ENCODE results near the gene ZNF710.

Gene ZNF710

DNA sequence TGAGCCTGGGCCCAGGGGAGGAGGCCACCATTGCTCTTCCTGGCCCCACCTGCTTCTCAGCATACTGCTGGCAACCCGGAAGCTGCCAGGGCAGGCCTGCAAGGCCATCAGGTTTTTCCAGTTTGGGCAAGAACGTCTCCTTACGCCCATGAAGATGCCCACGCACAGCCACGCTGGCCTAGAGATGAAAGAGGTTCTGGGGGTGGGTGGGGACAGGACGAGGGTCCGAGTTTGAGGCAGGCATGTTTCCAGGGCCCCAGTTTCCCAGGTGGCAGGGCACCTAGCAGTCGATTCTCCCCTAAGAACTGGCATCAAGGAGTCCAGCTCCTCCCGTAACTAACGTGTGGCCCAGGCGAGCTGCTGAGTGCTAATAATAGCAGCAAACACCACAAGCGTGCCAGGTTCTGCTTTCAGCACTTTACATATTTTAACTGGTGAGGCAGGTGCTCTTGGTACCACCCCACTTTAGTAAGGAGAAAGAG lies 45.8 kb downstream of the ZNF710 start:
- H3K27ac ChIP-seq (replicated peaks; ENCODE audit: low read length), result no peak overlapping the region
- no peak overlapping the region for H3K14ac ChIP-seq (ENCODE audit: low read length)
- H4K8ac ChIP-seq (ENCODE audit: low read depth, low read length), result no peak overlapping the region
- H3K79me1 ChIP-seq (ENCODE audit: low read depth, low read length), result peaks cover 28% of the 10 kb centered on the region
- no peak overlapping the region for H3K9ac ChIP-seq (ENCODE audit: low read depth, low read length, poor library complexity)
- peak overlapping the region; percentile 14 for H2AK5ac ChIP-seq (ENCODE audit: low read depth, low read length)
- H3K27me3 ChIP-seq (ENCODE audit: control insufficient read depth in 3 of 3, insufficient read depth in 3 of 3, low read depth in 1 of 3, low read length in 3 of 3), result no peaks in the 10 kb centered on the region
- no peaks in the 10 kb centered on the region for H3K9me3 ChIP-seq (replicated peaks in 1 of 2; ENCODE audit: control insufficient read depth in 2 of 2, insufficient read depth in 1 of 2, low read depth in 1 of 2, low read length in 2 of 2)
- peaks cover 4 to 17% of the 10 kb centered on the region in 2 donors for H3K36me3 ChIP-seq (replicated peaks in 1 of 2; ENCODE audit: control insufficient read depth in 2 of 2, insufficient read depth in 2 of 2, low read length in 2 of 2)
- no peak for DNase-seq (ENCODE audit: low spot score)
- no CpG with 5 or more reads among the region's 12 CpGs for WGBS, 2 donors (ENCODE audit: extremely low coverage in 2 of 2, insufficient read length in 2 of 2, insufficient replicate concordance in 1 of 2)
- no peak overlapping the region for H2BK120ac ChIP-seq (ENCODE audit: low read depth, low read length)
- H3K4me2 ChIP-seq (ENCODE audit: insufficient read depth, low read length, poor library complexity, severe bottlenecking), result no peak overlapping the region
- no peak overlapping the region for H4K91ac ChIP-seq (ENCODE audit: low read depth, low read length, poor library complexity)
- H3K18ac ChIP-seq (ENCODE audit: low read length), result no peak overlapping the region
- no peak overlapping the region for H3K4me3 ChIP-seq (ENCODE audit: low read length in 2 of 2)
- peaks cover 19 to 33% of the 10 kb centered on the region in 2 donors for H3K4me1 ChIP-seq (ENCODE audit: control insufficient read depth in 2 of 2, insufficient read depth in 1 of 2, low read depth in 1 of 2, low read length in 2 of 2)
- H2BK15ac ChIP-seq (ENCODE audit: low read length), result no peak overlapping the region
- no peak overlapping the region for H3K4ac ChIP-seq (ENCODE audit: low read length)
- H2BK12ac ChIP-seq (ENCODE audit: low read length), result no peak overlapping the region
- H2AFZ ChIP-seq (ENCODE audit: low read length), result no peak overlapping the region
- no peak overlapping the region for H3K23ac ChIP-seq (ENCODE audit: low read depth, low read length, poor library complexity)
- H2BK5ac ChIP-seq (ENCODE audit: low read length), result peak overlapping the region; percentile 95

DNA sequence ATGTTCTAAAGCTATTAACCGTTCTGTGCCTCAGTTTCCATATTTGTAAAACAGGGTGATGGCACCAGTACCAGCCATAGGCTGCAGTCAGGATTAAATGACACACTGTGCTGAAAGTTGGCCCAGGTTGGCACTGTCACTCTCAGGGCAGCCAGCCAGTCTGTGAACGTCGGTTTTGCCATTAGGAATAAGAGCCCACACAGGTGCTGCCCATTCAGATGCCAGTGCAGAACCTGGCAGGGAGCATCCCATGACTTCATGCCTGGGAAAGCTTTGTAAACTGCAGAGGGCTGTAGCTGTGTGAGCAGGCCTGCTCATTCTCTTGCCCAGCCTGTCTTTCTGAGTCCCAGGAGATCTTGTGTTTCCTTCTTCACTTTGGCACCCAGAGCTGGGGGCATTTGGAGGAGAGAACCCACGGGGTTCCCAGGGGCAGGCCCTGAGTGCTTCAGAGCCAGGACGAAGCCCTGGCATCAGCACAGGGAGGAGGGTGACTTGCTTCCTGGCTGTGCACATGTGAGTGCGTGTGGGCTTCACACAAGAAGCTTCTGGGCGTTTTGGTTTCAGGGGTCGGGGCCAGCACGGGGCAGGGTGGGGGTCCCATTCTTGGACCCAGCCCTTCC lies 46.9 kb downstream of the ZNF710 start:
- H2BK15ac ChIP-seq (ENCODE audit: low read length), result no peak overlapping the region
- H4K8ac ChIP-seq (ENCODE audit: low read depth, low read length), result no peak overlapping the region
- no peak overlapping the region for H3K9ac ChIP-seq (ENCODE audit: low read depth, low read length, poor library complexity)
- no peak overlapping the region for H3K27ac ChIP-seq (replicated peaks; ENCODE audit: low read length)
- H2AFZ ChIP-seq (ENCODE audit: low read length), result no peak overlapping the region
- peaks cover 25% of the 10 kb centered on the region for H3K79me1 ChIP-seq (ENCODE audit: low read depth, low read length)
- no peak for DNase-seq (ENCODE audit: low spot score)
- H3K4ac ChIP-seq (ENCODE audit: low read length), result no peak overlapping the region
- no peak overlapping the region for H3K4me3 ChIP-seq (ENCODE audit: low read length in 2 of 2)
- no peak overlapping the region for H2BK120ac ChIP-seq (ENCODE audit: low read depth, low read length)
- H2BK12ac ChIP-seq (ENCODE audit: low read length), result no peak overlapping the region
- H3K18ac ChIP-seq (ENCODE audit: low read length), result no peak overlapping the region
- no peak overlapping the region for H3K23ac ChIP-seq (ENCODE audit: low read depth, low read length, poor library complexity)
- no peak overlapping the region for H4K91ac ChIP-seq (ENCODE audit: low read depth, low read length, poor library complexity)
- H3K27me3 ChIP-seq (ENCODE audit: control insufficient read depth in 3 of 3, insufficient read depth in 3 of 3, low read depth in 1 of 3, low read length in 3 of 3), result no peaks in the 10 kb centered on the region
- WGBS, 2 donors (ENCODE audit: extremely low coverage in 2 of 2, insufficient read length in 2 of 2, insufficient replicate concordance in 1 of 2), result no CpG with 5 or more reads among the region's 9 CpGs
- H3K36me3 ChIP-seq (replicated peaks in 1 of 2; ENCODE audit: control insufficient read depth in 2 of 2, insufficient read depth in 2 of 2, low read length in 2 of 2), result peaks cover 4 to 13% of the 10 kb centered on the region in 2 donors
- no peak overlapping the region for H2AK5ac ChIP-seq (ENCODE audit: low read depth, low read length)
- no peak overlapping the region for H3K14ac ChIP-seq (ENCODE audit: low read length)
- H3K4me2 ChIP-seq (ENCODE audit: insufficient read depth, low read length, poor library complexity, severe bottlenecking), result no peak overlapping the region
- H3K9me3 ChIP-seq (replicated peaks in 1 of 2; ENCODE audit: control insufficient read depth in 2 of 2, insufficient read depth in 1 of 2, low read depth in 1 of 2, low read length in 2 of 2), result no peaks in the 10 kb centered on the region
- no peak overlapping the region for H2BK5ac ChIP-seq (ENCODE audit: low read length)
- peaks cover 12 to 27% of the 10 kb centered on the region in 2 donors for H3K4me1 ChIP-seq (ENCODE audit: control insufficient read depth in 2 of 2, insufficient read depth in 1 of 2, low read depth in 1 of 2, low read length in 2 of 2)

DNA sequence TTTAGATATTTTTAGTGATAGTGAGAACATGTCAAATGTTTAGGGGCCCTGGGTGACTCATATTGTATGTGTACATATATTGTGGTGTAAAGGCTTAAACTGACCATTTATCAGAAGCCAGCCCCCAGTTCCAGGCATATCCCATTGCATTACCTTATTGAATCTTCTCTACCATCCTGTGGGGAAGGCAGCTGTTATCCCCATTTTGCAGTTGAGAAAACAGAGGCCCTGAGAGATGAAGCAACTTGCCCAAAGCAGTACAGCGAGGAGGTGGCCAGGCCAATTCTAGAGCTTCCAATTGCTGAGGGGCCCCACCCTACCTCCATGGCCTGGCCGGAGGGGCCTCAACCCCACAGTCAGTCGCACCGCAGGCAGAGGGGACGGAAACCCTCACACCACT lies 47.9 kb downstream of the ZNF710 start:
- H3K27me3 ChIP-seq (ENCODE audit: control insufficient read depth in 3 of 3, insufficient read depth in 3 of 3, low read depth in 1 of 3, low read length in 3 of 3), result no peaks in the 10 kb centered on the region
- H4K91ac ChIP-seq (ENCODE audit: low read depth, low read length, poor library complexity), result no peak overlapping the region
- no peak overlapping the region for H2BK12ac ChIP-seq (ENCODE audit: low read length)
- H3K4me3 ChIP-seq (ENCODE audit: low read length in 2 of 2), result no peak overlapping the region
- peaks cover 12 to 33% of the 10 kb centered on the region in 2 donors for H3K4me1 ChIP-seq (ENCODE audit: control insufficient read depth in 2 of 2, insufficient read depth in 1 of 2, low read depth in 1 of 2, low read length in 2 of 2)
- H2BK15ac ChIP-seq (ENCODE audit: low read length), result no peak overlapping the region
- no peak overlapping the region for H3K14ac ChIP-seq (ENCODE audit: low read length)
- H3K27ac ChIP-seq (replicated peaks; ENCODE audit: low read length), result no peak overlapping the region
- no CpG with 5 or more reads among the region's 5 CpGs for WGBS, 2 donors (ENCODE audit: extremely low coverage in 2 of 2, insufficient read length in 2 of 2, insufficient replicate concordance in 1 of 2)
- no peak overlapping the region for H3K9ac ChIP-seq (ENCODE audit: low read depth, low read length, poor library complexity)
- H3K18ac ChIP-seq (ENCODE audit: low read length), result no peak overlapping the region
- no peak overlapping the region for H3K4me2 ChIP-seq (ENCODE audit: insufficient read depth, low read length, poor library complexity, severe bottlenecking)
- no peak overlapping the region for H3K23ac ChIP-seq (ENCODE audit: low read depth, low read length, poor library complexity)
- H3K36me3 ChIP-seq (replicated peaks in 1 of 2; ENCODE audit: control insufficient read depth in 2 of 2, insufficient read depth in 2 of 2, low read length in 2 of 2), result peaks cover 4 to 12% of the 10 kb centered on the region in 2 donors
- H4K8ac ChIP-seq (ENCODE audit: low read depth, low read length), result no peak overlapping the region
- no peaks in the 10 kb centered on the region for H3K9me3 ChIP-seq (replicated peaks in 1 of 2; ENCODE audit: control insufficient read depth in 2 of 2, insufficient read depth in 1 of 2, low read depth in 1 of 2, low read length in 2 of 2)
- H3K4ac ChIP-seq (ENCODE audit: low read length), result no peak overlapping the region
- peaks cover 24% of the 10 kb centered on the region for H3K79me1 ChIP-seq (ENCODE audit: low read depth, low read length)
- H2AK5ac ChIP-seq (ENCODE audit: low read depth, low read length), result no peak overlapping the region
- no peak overlapping the region for H2BK5ac ChIP-seq (ENCODE audit: low read length)
- no peak overlapping the region for H2AFZ ChIP-seq (ENCODE audit: low read length)
- DNase-seq (ENCODE audit: low spot score), result no peak
- no peak overlapping the region for H2BK120ac ChIP-seq (ENCODE audit: low read depth, low read length)

DNA sequence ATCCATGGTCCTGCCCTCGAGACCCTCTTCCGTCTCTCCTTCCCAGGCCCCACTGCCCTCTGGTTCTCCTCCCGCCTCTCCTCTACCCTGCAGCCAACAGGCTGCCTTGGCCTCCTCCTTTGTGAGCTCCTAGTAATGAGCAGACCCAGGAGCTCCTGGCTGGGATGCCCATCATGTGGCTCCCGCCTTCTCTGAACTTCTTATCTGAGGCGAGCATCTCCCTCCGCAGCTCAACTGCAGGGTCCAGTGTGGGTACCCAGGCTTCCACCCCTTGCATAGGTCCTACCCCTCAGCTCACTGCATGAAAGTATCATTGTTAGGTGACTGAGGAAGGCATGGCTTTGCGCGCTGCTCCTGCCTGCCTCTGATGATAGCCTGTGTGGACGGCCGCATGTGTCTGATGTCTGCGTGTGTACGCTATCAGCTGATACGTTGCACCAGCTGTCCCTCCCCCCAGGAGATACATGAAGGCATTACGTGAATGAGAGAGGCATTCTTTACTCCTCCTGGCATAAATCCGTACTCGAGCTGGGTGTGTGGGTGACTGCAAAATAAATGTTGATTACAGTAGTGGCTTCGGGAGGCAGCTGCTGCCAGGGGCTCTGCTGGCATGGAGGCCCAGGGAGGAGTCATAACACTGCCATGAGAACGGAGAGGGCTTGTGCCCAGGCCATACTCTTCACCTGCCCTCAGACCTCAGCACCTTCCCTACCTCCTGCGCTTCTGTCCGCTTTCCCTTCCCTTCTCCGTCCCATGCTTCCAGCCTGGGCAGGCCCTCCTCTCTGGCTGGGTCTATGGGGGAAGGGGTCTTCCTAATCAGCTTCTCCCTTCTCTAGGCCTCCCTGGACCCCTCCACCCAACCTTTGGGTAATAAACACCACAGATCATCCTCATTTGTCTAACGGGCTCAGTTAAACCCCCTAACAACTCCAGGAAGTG lies 48.8 kb downstream of the ZNF710 start:
- H3K9me3 ChIP-seq (replicated peaks in 1 of 2; ENCODE audit: control insufficient read depth in 2 of 2, insufficient read depth in 1 of 2, low read depth in 1 of 2, low read length in 2 of 2), result no peaks in the 10 kb centered on the region
- WGBS, 2 donors (ENCODE audit: extremely low coverage in 2 of 2, insufficient read length in 2 of 2, insufficient replicate concordance in 1 of 2), result no CpG with 5 or more reads among the region's 22 CpGs
- no peak overlapping the region for H4K8ac ChIP-seq (ENCODE audit: low read depth, low read length)
- no peak overlapping the region for H2AFZ ChIP-seq (ENCODE audit: low read length)
- H3K18ac ChIP-seq (ENCODE audit: low read length), result peak overlapping the region; percentile 15
- H3K79me1 ChIP-seq (ENCODE audit: low read depth, low read length), result peaks cover 19% of the 10 kb centered on the region
- H2BK12ac ChIP-seq (ENCODE audit: low read length), result peak overlapping the region; percentile 24
- no peak overlapping the region for H2BK15ac ChIP-seq (ENCODE audit: low read length)
- peaks cover 3 to 5% of the 10 kb centered on the region in 2 donors for H3K36me3 ChIP-seq (replicated peaks in 1 of 2; ENCODE audit: control insufficient read depth in 2 of 2, insufficient read depth in 2 of 2, low read length in 2 of 2)
- H3K4me1 ChIP-seq (ENCODE audit: control insufficient read depth in 2 of 2, insufficient read depth in 1 of 2, low read depth in 1 of 2, low read length in 2 of 2), result peaks cover 17 to 32% of the 10 kb centered on the region in 2 donors
- no peak for DNase-seq (ENCODE audit: low spot score)
- H3K27ac ChIP-seq (replicated peaks; ENCODE audit: low read length), result no peak overlapping the region
- H3K23ac ChIP-seq (ENCODE audit: low read depth, low read length, poor library complexity), result peak overlapping the region; percentile 78
- no peak overlapping the region for H2AK5ac ChIP-seq (ENCODE audit: low read depth, low read length)
- H3K4me2 ChIP-seq (ENCODE audit: insufficient read depth, low read length, poor library complexity, severe bottlenecking), result no peak overlapping the region
- no peak overlapping the region for H3K4me3 ChIP-seq (ENCODE audit: low read length in 2 of 2)
- H3K14ac ChIP-seq (ENCODE audit: low read length), result no peak overlapping the region
- H3K9ac ChIP-seq (ENCODE audit: low read depth, low read length, poor library complexity), result peak overlapping the region; percentile 0
- H4K91ac ChIP-seq (ENCODE audit: low read depth, low read length, poor library complexity), result no peak overlapping the region
- no peak overlapping the region for H2BK120ac ChIP-seq (ENCODE audit: low read depth, low read length)
- no peak overlapping the region for H2BK5ac ChIP-seq (ENCODE audit: low read length)
- H3K4ac ChIP-seq (ENCODE audit: low read length), result no peak overlapping the region
- H3K27me3 ChIP-seq (ENCODE audit: control insufficient read depth in 3 of 3, insufficient read depth in 3 of 3, low read depth in 1 of 3, low read length in 3 of 3), result no peaks in the 10 kb centered on the region

All from neuronal stem cell (in vitro differentiated cells).